ENCODE results near the gene NAMPT.

- TF ChIP-seq GABPB1 (CRISPR knock-in tag; IDR thresholded peaks at IDR 0.05) (no peak), EP400 (IDR thresholded peaks at IDR 0.05) (no peak), SETDB1 (IDR thresholded peaks at IDR 0.05; ENCODE audit: low read length) (no peak)
These were observed 6.5 kb upstream of the NAMPT start for GRCh38 chr7:106291247-106291646.

All from K562 (cell line).